OCI-LY1 (cell line): Measurements from ENCODE around the gene ENTPD8.
"Not testable (repeated sequence)": the region's sequence is repeated elsewhere in the genome, so short reads cannot be mapped to it uniquely, and the experiment has no call there.

Source experiments
- H2AFZ ChIP-seq: fragments of 200-600 bp; sonication (generic), shearing (Covaris generic); 2 replicates; pipeline ENCODE4 v1.6.0; 2014; ENCODE audit warnings: antibody characterized with exemption, mild to moderate bottlenecking, low read length
- H3F3A ChIP-seq: fragments of 200-600 bp; sonication (generic), shearing (Covaris generic); 2 replicates; pipeline ENCODE4 v1.6.0; 2014; ENCODE audit warnings: mild to moderate bottlenecking, antibody characterized with exemption, low read length, moderate library complexity; ENCODE audit not compliant: insufficient read depth
- H3K27ac ChIP-seq: fragments of 200-600 bp; sonication (generic); 2 replicates; pipeline ENCODE4 v1.5.1; 2014; ENCODE audit warnings: low read length, mixed run types, mild to moderate bottlenecking, low read depth; ENCODE audit not compliant: poor library complexity, severe bottlenecking
- H3K27me3 ChIP-seq: fragments of 200-600 bp; sonication (generic); 2 replicates; pipeline ENCODE4 v1.6.0; 2014; ENCODE audit warnings: antibody characterized with exemption, mild to moderate bottlenecking, low read length, moderate library complexity; ENCODE audit not compliant: insufficient read depth
- H3K36me3 ChIP-seq: fragments of 200-600 bp; sonication (generic); 2 replicates; pipeline ENCODE4 v1.6.1; 2014; ENCODE audit warnings: mild to moderate bottlenecking, antibody characterized with exemption, low read length, moderate library complexity, mixed read lengths; ENCODE audit not compliant: insufficient read depth
- H3K4me1 ChIP-seq: fragments of 200-600 bp; sonication (generic); 2 replicates; pipeline ENCODE4 v1.5.1; 2014; ENCODE audit warnings: mild to moderate bottlenecking, low read length, moderate library complexity; ENCODE audit not compliant: insufficient read depth, severe bottlenecking
- H3K4me2 ChIP-seq: fragments of 200-600 bp; sonication (generic), shearing (Covaris generic); 2 replicates; pipeline ENCODE4 v1.6.1; 2014; ENCODE audit warnings: low read length
- H3K4me3 ChIP-seq: fragments of 200-600 bp; sonication (generic); 2 replicates; pipeline ENCODE4 v1.5.1; 2014; ENCODE audit warnings: low read length, low read depth, mild to moderate bottlenecking, mixed read lengths; ENCODE audit not compliant: poor library complexity, severe bottlenecking
- H3K79me2 ChIP-seq: fragments of 200-600 bp; shearing (Covaris generic); 2 replicates; pipeline ENCODE4 v1.6.1; 2016; ENCODE audit warnings: mixed run types, low read length, mixed read lengths; ENCODE audit not compliant: insufficient read depth
- H3K9ac ChIP-seq: fragments of 200-600 bp; sonication (generic), shearing (Covaris generic); 2 replicates; pipeline ENCODE4 v1.6.1; 2014; ENCODE audit warnings: mild to moderate bottlenecking, low read length, mixed read lengths
- H3K9me2 ChIP-seq: fragments of 200-600 bp; sonication (generic), shearing (Covaris generic); 2 replicates; pipeline ENCODE4 v1.6.1; 2014; ENCODE audit warnings: low read depth, mild to moderate bottlenecking, low read length, mixed read lengths
- H3K9me3 ChIP-seq: fragments of 200-600 bp; shearing (Covaris generic); 2 replicates; pipeline ENCODE4 v1.6.1; 2014; ENCODE audit warnings: low read length, mixed read lengths
- H4K20me1 ChIP-seq: fragments of 200-600 bp; sonication (generic), shearing (Covaris generic); 2 replicates; pipeline ENCODE4 v1.6.0; 2016; ENCODE audit warnings: mild to moderate bottlenecking, low read length; ENCODE audit not compliant: insufficient read depth
- CTCF ChIP-seq: fragments of 200-600 bp; sonication (generic), shearing (Covaris generic); IDR thresholded peaks from 2 replicates; pipeline ENCODE4 v1.5.1; 2017; ENCODE audit warnings: mild to moderate bottlenecking, antibody characterized with exemption, low read length, moderate library complexity, mixed read lengths
- EZH2 ChIP-seq: fragments of 200-600 bp; sonication (generic), shearing (Covaris generic); IDR thresholded peaks from 2 replicates; pipeline ENCODE4 v1.8.0; 2017; ENCODE audit warnings: borderline replicate concordance, mixed run types, mild to moderate bottlenecking, antibody characterized with exemption, low read length, moderate library complexity, mixed read lengths

The ENTPD8 gene

GRCh38 chr9:137450539-137451222, 9.5 kb upstream of the ENTPD8 start:
- H3K36me3 ChIP-seq = peaks cover 21% of the 10 kb centered on the region
- not testable (repeated sequence) for H3K9me2 ChIP-seq, H3K9ac ChIP-seq, H3K27ac ChIP-seq, H2AFZ ChIP-seq, H4K20me1 ChIP-seq, H3F3A ChIP-seq, H3K79me2 ChIP-seq, H3K4me3 ChIP-seq, H3K4me2 ChIP-seq, H3K9me3 ChIP-seq, H3K27me3 ChIP-seq
- peaks cover 15% of the 10 kb centered on the region for H3K4me1 ChIP-seq

DNA sequence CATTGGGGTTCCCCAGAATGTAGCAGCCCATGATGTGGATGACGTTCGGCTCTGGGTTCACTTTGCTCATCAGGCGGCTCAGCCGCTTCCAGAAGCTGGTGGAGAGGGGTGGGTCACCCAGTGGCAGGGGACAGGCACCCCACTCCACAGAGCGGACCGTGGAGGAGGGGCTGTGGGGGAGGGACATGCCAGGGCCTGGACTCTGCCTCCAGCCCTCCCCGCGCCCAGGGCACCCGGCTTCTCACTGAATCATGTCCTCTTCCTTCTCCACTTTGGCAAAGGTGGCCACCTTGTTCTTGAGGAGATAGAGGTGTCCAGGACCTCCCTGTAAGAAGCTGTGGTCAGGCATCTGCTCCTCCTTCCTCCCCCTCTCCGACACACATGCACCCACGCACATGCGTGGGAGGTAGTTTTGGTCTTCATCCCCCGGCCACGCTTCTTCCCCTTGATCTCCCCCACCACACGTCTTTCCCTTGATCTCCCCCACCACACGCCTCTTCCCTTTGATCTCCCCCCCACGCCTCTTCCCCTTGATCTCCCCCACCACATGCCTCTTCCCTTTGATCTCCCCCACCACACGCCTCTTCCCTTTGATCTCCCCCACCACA, 8.9 kb upstream of the ENTPD8 start:
- H3K27ac ChIP-seq = no peak overlapping the region
- no peaks in the 10 kb centered on the region for H3K9me2 ChIP-seq
- H3K9me3 ChIP-seq = no peaks in the 10 kb centered on the region
- peaks cover 10% of the 10 kb centered on the region for H3K4me1 ChIP-seq
- no peaks in the 10 kb centered on the region for H3K79me2 ChIP-seq
- no peak overlapping the region for H3K9ac ChIP-seq
- H2AFZ ChIP-seq = no peak overlapping the region
- H4K20me1 ChIP-seq = no peaks in the 10 kb centered on the region
- TF ChIP-seq EZH2 = no peak
- TF ChIP-seq CTCF = no peak
- no peak overlapping the region for H3K4me2 ChIP-seq
- no peaks in the 10 kb centered on the region for H3F3A ChIP-seq
- no peak overlapping the region for H3K4me3 ChIP-seq
- H3K27me3 ChIP-seq = no peaks in the 10 kb centered on the region; the same call in 1 of the 2 replicates
- peaks cover 17% of the 10 kb centered on the region for H3K36me3 ChIP-seq

GRCh38 chr9:137449081-137449844, 8.1 kb upstream of the ENTPD8 start:
- no peaks in the 10 kb centered on the region for H3K79me2 ChIP-seq
- H3K9me3 ChIP-seq = no peaks in the 10 kb centered on the region
- no peak overlapping the region for H3K27ac ChIP-seq
- TF ChIP-seq EZH2 (no peak), CTCF (no peak)
- H3F3A ChIP-seq = no peaks in the 10 kb centered on the region
- H3K9me2 ChIP-seq = no peaks in the 10 kb centered on the region
- H3K4me1 ChIP-seq = peaks cover 3% of the 10 kb centered on the region
- H3K36me3 ChIP-seq = peaks cover 17% of the 10 kb centered on the region
- H4K20me1 ChIP-seq = no peaks in the 10 kb centered on the region
- H3K4me3 ChIP-seq = no peak overlapping the region
- no peak overlapping the region for H2AFZ ChIP-seq
- H3K4me2 ChIP-seq = no peak overlapping the region
- no peaks in the 10 kb centered on the region; the same call in 1 of the 2 replicates for H3K27me3 ChIP-seq
- H3K9ac ChIP-seq = no peak overlapping the region
